ENCODE results near the gene RNF113A. TPM values are rescaled to one million over a fixed set of nuclear protein-coding genes. Genes with fewer than 3 reads are reported as not detected.

The RNF113A gene
- total RNA-seq = 18.6 and 21.4 TPM in 2 replicates

GRCh38 chrX:119871599-119872395 lies at the start of gene RNF113A, which contains the start of gene NDUFA1:
Gene RNF113A (minus strand): TSS chrX:119871733. CDS start chrX:119871613, 120 bp downstream.
Gene NDUFA1 (plus strand): TSS chrX:119871832. CDS start chrX:119871912, 80 bp downstream.

GRCh38 chrX:119895843-119896326 lies 24.4 kb upstream of the RNF113A start, which contains the start of gene AKAP14:
Gene AKAP14 (plus strand): TSS chrX:119895893. CDS start chrX:119903224, 7,331 bp downstream.

GRCh38 chrX:119852382-119853353 lies 18.9 kb downstream of the RNF113A start, which contains the start of gene UPF3B:
Gene UPF3B (minus strand): TSS chrX:119852963. CDS start chrX:119852928, 35 bp downstream.

Other genes with a start within 250 kb of the RNF113A start
- gene SEPTIN6, start 178.6 kb downstream of the RNF113A start, total RNA-seq = 9.3 and 9.5 TPM in 2 replicates
- under 0.01 and 0.09 TPM in 2 replicates for gene SOWAHD, start 113.1 kb downstream of the RNF113A start, total RNA-seq
- 2,148 and 2,721 TPM in 2 replicates for gene RPL39, start 80.1 kb downstream of the RNF113A start, total RNA-seq
- 1.7 and 1.9 TPM in 2 replicates for gene UPF3B, start 18.8 kb downstream of the RNF113A start, total RNA-seq
- 140 and 172 TPM in 2 replicates for gene NDUFA1, start 99 bp upstream of the RNF113A start, total RNA-seq
- not detected in 2 replicates for gene AKAP14, start 24.2 kb upstream of the RNF113A start, total RNA-seq
- gene NKAP, start 72.0 kb upstream of the RNF113A start, total RNA-seq = 2.0 and 3.8 TPM in 2 replicates
- not detected in 2 replicates for gene RHOXF2B, start 206.0 kb upstream of the RNF113A start, total RNA-seq
- not detected in 2 replicates for gene RHOXF1, start 244.2 kb upstream of the RNF113A start, total RNA-seq

All from bronchial smooth muscle cell (primary cell).